ENCODE data around the gene LY6G5C. TPM values are rescaled to one million over a fixed set of nuclear protein-coding genes. Genes with fewer than 3 reads are reported as not detected.

Gene LY6G5C
- total and polyA plus RNA-seq, 9 of the 15 experiments (the other 6 are each of a cell fraction or from before 2014, with no cell fraction given): 0.10 to 0.67 (median 0.46) TPM; not detected in 4

GRCh38 chr6:31658983-31659648, 21.8 kb downstream of the LY6G5C start (continued):
- TF ChIP-seq SMAD2 (IDR thresholded peaks at IDR 0.05; ENCODE audit: low read depth, low read length): no peak
- no peak for TF ChIP-seq RBM17 (IDR thresholded peaks at IDR 0.05; ENCODE audit: borderline replicate concordance, low read depth, low read length)
- no peak for TF ChIP-seq CGGBP1 (CRISPR knock-in tag; IDR thresholded peaks at IDR 0.05)
- TF ChIP-seq GTF2B (IDR thresholded peaks at IDR 0.05; ENCODE audit: extremely low read depth, insufficient read length): no peak
- TF ChIP-seq NR2C2 (CRISPR knock-in tag; IDR thresholded peaks at IDR 0.05): 0 out of 2 replicates have a peak, but pooled peaks have one; percentile 28
- no peak for TF ChIP-seq NR2C2 (tag; IDR thresholded peaks at IDR 0.05)
- TF ChIP-seq HEY1 (CRISPR knock-in tag; IDR thresholded peaks at IDR 0.05; ENCODE audit: borderline replicate concordance): no peak
- TF ChIP-seq XRCC3 (IDR thresholded peaks at IDR 0.05): no peak
- TF ChIP-seq KLF16 (IDR thresholded peaks at IDR 0.05): no peak
- TF ChIP-seq MCM5 (IDR thresholded peaks at IDR 0.05; ENCODE audit: low read depth): no peak
- no peak for TF ChIP-seq BRCA1 (IDR thresholded peaks at IDR 0.05)
- no peak for TF ChIP-seq BRCA1 (CRISPR knock-in tag; IDR thresholded peaks at IDR 0.05)
- no peak for TF ChIP-seq ZBED1 (IDR thresholded peaks at IDR 0.05)
- no peak for TF ChIP-seq SMARCA5 (IDR thresholded peaks at IDR 0.05)
- TF ChIP-seq MIER1 (IDR thresholded peaks at IDR 0.05; ENCODE audit: low read depth): no peak
- no peak for TF ChIP-seq ZNF444 (CRISPR knock-in tag; IDR thresholded peaks at IDR 0.05)
- TF ChIP-seq PURB (CRISPR knock-in tag; IDR thresholded peaks at IDR 0.05; ENCODE audit: low read depth): no peak
- TF ChIP-seq HLTF (IDR thresholded peaks at IDR 0.05): no peak
- TF ChIP-seq MTA3 (IDR thresholded peaks at IDR 0.05; ENCODE audit: borderline replicate concordance): no peak
- no peak for TF ChIP-seq SMARCE1 (IDR thresholded peaks at IDR 0.05)
- TF ChIP-seq HINFP (tag; conservative IDR thresholded peaks at IDR 0.05; ENCODE audit: low read depth): no peak
- TF ChIP-seq ZNF75A (CRISPR knock-in tag; IDR thresholded peaks at IDR 0.05): no peak
- no peak for TF ChIP-seq ETS1 (conservative IDR thresholded peaks at IDR 0.05; ENCODE audit: control insufficient read depth, low read depth, low read length)
- TF ChIP-seq HCFC1 (IDR thresholded peaks at IDR 0.05; ENCODE audit: low read depth, low read length): no peak
- no peak for TF ChIP-seq KDM1A (IDR thresholded peaks at IDR 0.05)
- TF ChIP-seq ZNF134 (CRISPR knock-in tag; conservative IDR thresholded peaks at IDR 0.05): no peak
- no peak for TF ChIP-seq KAT8 (IDR thresholded peaks at IDR 0.05; ENCODE audit: low read depth)
- no peak for TF ChIP-seq XRCC4 (IDR thresholded peaks at IDR 0.05; ENCODE audit: extremely low read depth, insufficient read depth, insufficient read length)
- no peak for TF ChIP-seq SREBF1 (IDR thresholded peaks at IDR 0.05; ENCODE audit: borderline replicate concordance, low read depth, low read length)
- no peak for TF ChIP-seq NFIC (IDR thresholded peaks at IDR 0.05)
